ENCODE results near the gene SORL1.

Gene SORL1

DNA sequence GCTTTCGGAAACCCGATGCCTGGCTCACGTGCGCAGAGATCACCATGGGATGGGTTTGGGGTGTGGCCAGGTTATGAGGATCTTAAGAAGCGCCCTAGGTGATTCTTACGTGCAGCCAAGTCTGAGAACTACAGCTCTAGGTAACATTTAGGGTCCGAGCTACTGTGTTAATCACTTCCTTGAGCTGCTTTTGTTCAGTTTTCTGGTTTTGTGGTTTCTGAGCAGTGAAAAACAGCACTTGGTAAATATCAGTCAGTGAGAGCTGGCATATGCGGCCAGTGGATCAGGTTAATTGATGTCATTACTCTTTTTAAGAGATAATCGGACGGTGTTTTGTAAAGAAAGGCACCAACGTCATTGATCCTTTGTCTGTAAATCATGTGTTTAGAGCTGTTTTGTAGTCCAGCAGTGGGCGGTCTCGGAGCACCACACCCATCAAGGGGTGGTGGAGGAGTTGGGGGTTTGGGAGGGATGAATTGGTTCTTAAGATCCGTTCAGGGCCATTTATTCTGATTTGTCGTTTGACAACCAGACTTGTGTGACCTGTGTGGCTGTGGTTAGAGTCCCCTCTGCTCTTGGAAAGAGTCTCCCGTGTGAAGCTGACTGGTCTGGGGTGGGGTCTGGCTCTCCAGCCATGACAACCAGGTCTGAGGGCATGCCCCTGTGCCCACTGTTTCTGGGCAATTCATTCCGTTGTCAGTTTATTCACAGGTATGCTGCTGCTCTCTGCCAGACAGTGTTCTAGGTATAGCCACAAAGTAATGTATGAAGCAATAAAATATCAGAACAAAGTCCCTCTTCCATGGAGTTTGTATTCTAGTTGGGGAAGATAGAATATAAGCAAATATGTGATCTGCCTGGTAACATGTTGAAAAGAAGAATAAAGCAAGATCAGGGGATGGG lies 62.6 kb downstream of the SORL1 start:
- no peaks in the 10 kb centered on the region for H3K4me1 ChIP-seq
- no peak overlapping the region for H3K4me2 ChIP-seq (ENCODE audit: low read length)
- H3K9ac ChIP-seq, result no peak overlapping the region
- TF ChIP-seq, protein P1, sequence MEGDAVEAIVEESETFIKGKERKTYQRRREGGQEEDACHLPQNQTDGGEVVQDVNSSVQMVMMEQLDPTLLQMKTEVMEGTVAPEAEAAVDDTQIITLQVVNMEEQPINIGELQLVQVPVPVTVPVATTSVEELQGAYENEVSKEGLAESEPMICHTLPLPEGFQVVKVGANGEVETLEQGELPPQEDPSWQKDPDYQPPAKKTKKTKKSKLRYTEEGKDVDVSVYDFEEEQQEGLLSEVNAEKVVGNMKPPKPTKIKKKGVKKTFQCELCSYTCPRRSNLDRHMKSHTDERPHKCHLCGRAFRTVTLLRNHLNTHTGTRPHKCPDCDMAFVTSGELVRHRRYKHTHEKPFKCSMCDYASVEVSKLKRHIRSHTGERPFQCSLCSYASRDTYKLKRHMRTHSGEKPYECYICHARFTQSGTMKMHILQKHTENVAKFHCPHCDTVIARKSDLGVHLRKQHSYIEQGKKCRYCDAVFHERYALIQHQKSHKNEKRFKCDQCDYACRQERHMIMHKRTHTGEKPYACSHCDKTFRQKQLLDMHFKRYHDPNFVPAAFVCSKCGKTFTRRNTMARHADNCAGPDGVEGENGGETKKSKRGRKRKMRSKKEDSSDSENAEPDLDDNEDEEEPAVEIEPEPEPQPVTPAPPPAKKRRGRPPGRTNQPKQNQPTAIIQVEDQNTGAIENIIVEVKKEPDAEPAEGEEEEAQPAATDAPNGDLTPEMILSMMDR (IDR thresholded peaks at IDR 0.05), result no peak
- no peak overlapping the region for H2AFZ ChIP-seq
- no peaks in the 10 kb centered on the region for H3K79me2 ChIP-seq
- H3K9me3 ChIP-seq (ENCODE audit: control insufficient read depth, low read length), result no peaks in the 10 kb centered on the region
- no peaks in the 10 kb centered on the region for H3K36me3 ChIP-seq (ENCODE audit: control insufficient read depth, insufficient read depth, low read length)
- H3K27me3 ChIP-seq (ENCODE audit: control insufficient read depth, insufficient read depth, low read length), result no peaks in the 10 kb centered on the region
- no peak overlapping the region for H3K4me3 ChIP-seq (ENCODE audit: low read depth, low read length)
- H3K27ac ChIP-seq, result no peak overlapping the region

DNA sequence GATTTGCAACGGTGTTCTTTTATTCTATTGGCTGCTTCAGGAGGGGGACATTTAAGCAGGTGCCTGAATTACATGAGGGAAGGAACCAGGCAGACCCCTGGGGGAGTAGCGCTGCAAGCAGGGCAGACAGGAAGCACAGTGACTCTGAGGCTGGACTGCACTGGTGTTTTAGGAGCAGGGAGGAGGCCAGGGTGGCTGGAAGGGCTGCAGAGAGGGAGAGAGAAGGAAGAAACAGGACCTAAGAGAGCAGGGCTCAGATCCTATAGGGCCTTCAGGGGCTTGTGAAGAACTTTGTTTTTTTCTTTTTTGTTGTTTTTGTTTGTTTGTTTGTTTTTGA lies 63.2 kb downstream of the SORL1 start:
- no peak overlapping the region for H3K27ac ChIP-seq
- H2AFZ ChIP-seq, result no peak overlapping the region
- no peaks in the 10 kb centered on the region for H3K9me3 ChIP-seq (ENCODE audit: control insufficient read depth, low read length)
- no peaks in the 10 kb centered on the region for H3K27me3 ChIP-seq (ENCODE audit: control insufficient read depth, insufficient read depth, low read length)
- H3K9ac ChIP-seq, result no peak overlapping the region
- H3K4me2 ChIP-seq (ENCODE audit: low read length), result no peak overlapping the region
- H3K4me3 ChIP-seq (ENCODE audit: low read depth, low read length), result no peak overlapping the region
- H3K79me2 ChIP-seq, result no peaks in the 10 kb centered on the region
- TF ChIP-seq, protein P1 (IDR thresholded peaks at IDR 0.05), result no peak
- no peaks in the 10 kb centered on the region for H3K4me1 ChIP-seq
- no peaks in the 10 kb centered on the region for H3K36me3 ChIP-seq (ENCODE audit: control insufficient read depth, insufficient read depth, low read length)

DNA sequence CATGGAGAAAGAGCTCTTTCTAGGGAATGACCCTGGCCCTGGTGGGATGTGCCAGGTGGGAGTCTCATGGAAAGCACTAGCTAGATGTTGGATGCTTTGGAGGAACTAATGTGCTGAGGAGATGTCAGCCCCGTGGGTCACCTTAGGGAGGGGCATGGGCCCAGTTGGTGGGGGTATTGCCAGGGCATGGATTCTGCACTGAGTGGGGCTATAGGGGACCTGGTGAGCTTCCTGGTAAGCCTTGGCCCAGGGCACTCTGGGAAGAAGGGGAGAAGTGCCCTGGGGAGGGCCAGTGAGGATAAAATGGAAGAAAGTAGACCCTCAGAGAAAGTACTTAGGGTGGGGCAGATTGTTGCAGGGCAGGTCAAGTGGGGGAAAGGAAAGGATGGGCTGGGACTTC lies 65.9 kb downstream of the SORL1 start:
- H3K9me3 ChIP-seq (ENCODE audit: control insufficient read depth, low read length), result no peaks in the 10 kb centered on the region
- H3K27me3 ChIP-seq (ENCODE audit: control insufficient read depth, insufficient read depth, low read length), result no peaks in the 10 kb centered on the region
- H2AFZ ChIP-seq, result no peak overlapping the region
- TF ChIP-seq, protein P1 (IDR thresholded peaks at IDR 0.05), result no peak
- no peak overlapping the region for H3K4me2 ChIP-seq (ENCODE audit: low read length)
- no peaks in the 10 kb centered on the region for H3K36me3 ChIP-seq (ENCODE audit: control insufficient read depth, insufficient read depth, low read length)
- no peaks in the 10 kb centered on the region for H3K79me2 ChIP-seq
- no peak overlapping the region for H3K27ac ChIP-seq
- H3K4me1 ChIP-seq, result no peaks in the 10 kb centered on the region
- H3K4me3 ChIP-seq (ENCODE audit: low read depth, low read length), result no peak overlapping the region
- no peak overlapping the region for H3K9ac ChIP-seq

DNA sequence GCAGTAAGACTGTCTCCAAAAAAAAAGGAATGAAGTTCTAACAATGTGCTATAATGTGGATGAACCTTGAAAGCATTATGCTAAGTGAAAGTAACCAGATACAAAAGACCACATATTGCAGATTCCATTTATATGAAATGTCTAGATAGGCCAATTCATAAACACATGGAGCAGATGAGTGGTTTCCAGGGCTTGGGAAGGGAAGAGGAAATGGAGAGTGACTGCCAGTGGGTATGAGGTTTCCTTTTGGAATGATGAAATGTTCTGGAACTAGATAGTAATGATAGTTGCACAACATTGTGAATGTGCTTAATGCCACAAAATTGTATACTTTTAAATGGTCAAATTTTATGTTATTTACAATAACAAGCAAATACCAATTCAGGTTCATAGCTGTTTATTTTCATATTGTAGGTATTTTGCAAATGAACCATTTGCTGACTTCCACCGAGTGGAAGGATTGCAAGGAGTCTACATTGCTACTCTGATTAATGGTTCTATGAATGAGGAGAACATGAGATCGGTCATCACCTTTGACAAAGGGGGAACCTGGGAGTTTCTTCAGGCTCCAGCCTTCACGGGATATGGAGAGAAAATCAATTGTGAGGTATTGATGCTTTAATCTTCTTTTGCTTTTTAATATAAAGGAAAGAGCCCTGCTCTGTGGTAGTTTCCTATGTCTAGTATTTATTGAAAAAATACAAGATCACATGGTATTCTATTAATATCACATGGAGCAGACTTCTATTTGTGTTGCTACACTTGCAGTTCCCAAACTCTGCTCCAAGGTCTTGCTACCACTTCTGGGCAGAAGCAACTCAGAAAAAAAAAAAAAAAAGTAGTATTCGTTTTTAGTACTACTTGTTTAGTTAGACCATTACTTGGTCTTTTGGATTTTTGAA lies 68.4 kb downstream of the SORL1 start:
- no peaks in the 10 kb centered on the region for H3K4me1 ChIP-seq
- H3K27ac ChIP-seq, result no peak overlapping the region
- H3K4me3 ChIP-seq (ENCODE audit: low read depth, low read length), result no peak overlapping the region
- H3K9ac ChIP-seq, result no peak overlapping the region
- H3K36me3 ChIP-seq (ENCODE audit: control insufficient read depth, insufficient read depth, low read length), result no peaks in the 10 kb centered on the region
- TF ChIP-seq, protein P1 (IDR thresholded peaks at IDR 0.05), result no peak
- H3K79me2 ChIP-seq, result no peaks in the 10 kb centered on the region
- no peaks in the 10 kb centered on the region for H3K27me3 ChIP-seq (ENCODE audit: control insufficient read depth, insufficient read depth, low read length)
- no peak overlapping the region for H3K4me2 ChIP-seq (ENCODE audit: low read length)
- H3K9me3 ChIP-seq (ENCODE audit: control insufficient read depth, low read length), result no peaks in the 10 kb centered on the region
- no peak overlapping the region for H2AFZ ChIP-seq
